MM.1S (cell line): ENCODE results near the gene NEDD4L.

ENCODE experiments used
- CTCF ChIP-seq: fragments of 300-600 bp; sonication (generic); IDR thresholded peaks from 2 replicates; pipeline ENCODE4 v1.5.1; 2016; ENCODE audit warnings: antibody characterized with exemption, low read length, mixed read lengths
- EZH2 ChIP-seq: fragments of 300-600 bp; sonication (generic); optimal IDR thresholded peaks from 2 replicates; pipeline ENCODE3; 2017; ENCODE audit warnings: low read depth, mild to moderate bottlenecking, antibody characterized with exemption, low read length, mixed read lengths

GRCh38 chr18:58305792-58306191, 261.8 kb downstream of the NEDD4L start:
- no peak for TF ChIP-seq CTCF
- no peak for TF ChIP-seq EZH2
